Right cardiac atrium (tissue), 5 donors: ENCODE data around the gene POLG. TPM values are rescaled to one million over a fixed set of nuclear protein-coding genes. Genes with fewer than 3 reads are reported as not detected.
A peak's percentile ranks its signal among the peaks of the same experiment; 100 is the strongest.

Experiments used
- ATAC-seq, 2 donors: fragments of 200-7000 bp; cut with Tn5 transposase; one replicate each; pipeline versions ENCODE4 v1.8.0 to v1.9.1; 2020; ENCODE audit warnings: moderate library complexity in 2 of 2, mild to moderate bottlenecking in 1 of 2
- DNase-seq, 3 donors: peaks; one replicate each; pipeline ENCODE4 v3.0.0-alpha.2; 2020
- H3K27ac ChIP-seq: one replicate; pipeline ENCODE4 v1.5.1; 2013; ENCODE audit warnings: mild to moderate bottlenecking, low read length, control low read depth, moderate library complexity
- H3K27me3 ChIP-seq: one replicate; pipeline ENCODE4 v1.6.1; 2013; ENCODE audit not compliant: control insufficient read depth, insufficient read depth
- H3K4me1 ChIP-seq: one replicate; pipeline ENCODE4 v1.6.1; 2013; ENCODE audit warnings: low read length; ENCODE audit not compliant: control insufficient read depth, insufficient read depth
- H3K4me3 ChIP-seq: one replicate; pipeline ENCODE4 v1.5.1; 2013; ENCODE audit warnings: low read length, control low read depth
- H3K9me3 ChIP-seq: one replicate; pipeline ENCODE4 v1.6.1; 2013; ENCODE audit warnings: low read length; ENCODE audit not compliant: control insufficient read depth
- WGBS: extraction: QIAGEN DNeasy Blood & Tissue Kit; methylation state at CpG from one replicate; pipeline ENCODE4 v1.1.7; 2013; 5-methylcytosine and 5-hydroxymethylcytosine counted together
- intact Hi-C, 4 donors: fragments of 100-400 bp; cut with DNase I; formaldehyde crosslinking; loops; one replicate each; pipeline versions ENCODE4 v1.11.0 to v1.14.0; 2022 to 2023
- polyA plus RNA-seq: library from polyadenylated mRNA; stranded (reverse); fragments of 200-250 nt; gene quantifications from one replicate; pipeline ENCODE4 v1.2.3, GENCODE V29; 2013
- total RNA-seq, 4 donors: library from RNA; stranded (reverse); fragmentation: NEBNext Ultra II Directional; extraction: Animal tissue kit (Norgen Biotek cat#: 25700); gene quantifications; one replicate each; pipeline ENCODE4 v1.2.1, GENCODE V29; 2021
- donor health status: healthy with polysubstance abuse.
- donor health status: DM: no; HTN: yes; CAD: no.
- donor health status: DM: no; HTN: no; CAD: no.
- donor health status: DM: no; HTN: yes; CAD: no; lungs with severe emphysema.
- donor health status: DM: yes; HTN: yes; CAD: no.

POLG gene
- total and polyA plus RNA-seq, 5 donors = 26.0 to 34.8 (median 33.1) TPM

DNA sequence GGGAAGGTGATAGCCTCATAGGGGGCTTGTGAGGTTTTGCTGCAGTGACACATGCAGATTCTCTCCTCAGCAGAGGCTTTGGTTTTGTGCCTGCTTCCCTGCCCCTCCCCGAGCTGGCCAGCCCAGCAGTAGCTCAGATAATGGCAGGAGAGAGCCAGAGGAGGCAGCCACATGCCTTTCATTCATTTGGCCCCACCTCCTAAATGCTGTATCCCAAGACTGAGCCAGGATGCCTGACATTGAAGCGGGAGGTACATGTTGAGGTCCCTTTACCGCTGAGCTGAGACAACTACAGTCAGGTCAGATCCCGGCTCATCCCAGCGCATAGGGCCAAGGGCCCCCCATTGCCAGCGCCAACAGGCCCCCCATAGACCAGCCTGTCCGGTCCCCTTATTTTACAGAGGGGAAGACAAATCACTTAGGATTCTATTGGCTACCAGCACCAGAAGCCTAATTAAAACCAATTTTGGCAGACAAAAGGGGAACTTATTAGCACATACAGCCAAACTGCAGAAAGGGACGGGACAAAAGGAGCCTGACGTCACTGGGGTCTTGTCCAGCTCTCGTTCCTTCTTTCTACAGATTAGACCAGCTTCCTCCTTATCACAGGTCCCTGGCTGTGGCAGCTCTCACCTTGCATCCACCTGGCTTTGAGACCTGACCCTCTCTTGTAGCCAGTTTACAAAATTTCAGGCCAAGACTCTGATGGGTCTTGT is 12.1 kb upstream of the POLG start:
- H3K27me3 ChIP-seq = no peaks in the 10 kb centered on the region
- H3K27ac ChIP-seq = no peak overlapping the region
- H3K9me3 ChIP-seq = no peaks in the 10 kb centered on the region
- ATAC-seq (no peak), DNase-seq (no peak)
- WGBS = 31% methylated on average over 10 of the region's 10 CpGs
- H3K4me3 ChIP-seq = no peak overlapping the region
- intact Hi-C loops = no loop called here
- no peaks in the 10 kb centered on the region for H3K4me1 ChIP-seq

DNA sequence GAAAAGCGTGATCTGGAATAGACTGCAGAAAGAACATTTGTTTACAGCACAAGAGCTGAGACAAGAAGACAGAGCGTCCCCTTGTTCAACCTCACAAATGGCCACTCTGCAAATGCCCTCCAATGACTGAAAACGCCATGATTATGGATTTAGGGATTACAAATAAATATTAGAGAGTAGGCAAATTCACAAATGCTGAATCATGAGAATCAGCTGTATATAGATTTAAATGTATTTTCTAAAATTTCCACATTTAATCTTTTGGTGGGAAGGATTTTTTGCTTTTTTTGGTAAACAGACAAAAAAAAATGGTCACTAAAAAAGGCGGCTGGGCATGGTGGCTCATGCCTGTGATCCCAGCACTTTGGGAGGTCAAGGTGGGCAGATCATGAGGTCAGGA is 10.6 kb upstream of the POLG start:
- WGBS = 86% methylated on average over 4 of the region's 4 CpGs

DNA sequence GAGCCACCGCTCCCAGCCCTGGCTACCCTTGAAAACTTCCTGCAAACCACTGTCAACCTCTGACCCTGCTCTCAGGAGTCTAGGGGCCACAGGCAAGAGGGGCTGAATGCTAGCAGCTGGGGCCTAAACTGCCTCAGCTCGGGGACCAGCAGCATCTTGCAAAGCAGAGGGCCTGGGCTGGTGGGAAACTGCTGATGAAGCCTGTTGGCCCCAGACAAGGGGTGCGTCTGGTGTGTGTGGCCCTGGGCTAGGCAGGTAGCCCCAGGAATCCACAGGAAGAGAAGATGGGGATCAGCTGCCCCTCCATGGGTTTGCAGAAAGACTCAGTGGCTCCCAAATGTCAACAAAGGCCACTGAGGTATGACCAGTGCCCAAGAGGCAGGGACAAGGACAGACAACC is 8.2 kb upstream of the POLG start:
- WGBS = 89% methylated on average over 3 of the region's 3 CpGs
- Histone ChIP-seq H3K4me1 (no peaks in the 10 kb centered on the region), H3K9me3 (no peaks in the 10 kb centered on the region), H3K4me3 (no peak overlapping the region), H3K27ac (no peak overlapping the region), H3K27me3 (no peaks in the 10 kb centered on the region)
- intact Hi-C loops = no loop called here
- DNase-seq (no peak), ATAC-seq (no peak)

More for the DNA sequence above, 10.6 kb upstream of the POLG start:
- Histone ChIP-seq H3K9me3 (no peaks in the 10 kb centered on the region), H3K4me1 (no peaks in the 10 kb centered on the region), H3K27me3 (no peaks in the 10 kb centered on the region), H3K4me3 (no peak overlapping the region), H3K27ac (no peak overlapping the region)
- DNase-seq = no peak
- intact Hi-C loops = no loop called here
- ATAC-seq = no peak

DNA sequence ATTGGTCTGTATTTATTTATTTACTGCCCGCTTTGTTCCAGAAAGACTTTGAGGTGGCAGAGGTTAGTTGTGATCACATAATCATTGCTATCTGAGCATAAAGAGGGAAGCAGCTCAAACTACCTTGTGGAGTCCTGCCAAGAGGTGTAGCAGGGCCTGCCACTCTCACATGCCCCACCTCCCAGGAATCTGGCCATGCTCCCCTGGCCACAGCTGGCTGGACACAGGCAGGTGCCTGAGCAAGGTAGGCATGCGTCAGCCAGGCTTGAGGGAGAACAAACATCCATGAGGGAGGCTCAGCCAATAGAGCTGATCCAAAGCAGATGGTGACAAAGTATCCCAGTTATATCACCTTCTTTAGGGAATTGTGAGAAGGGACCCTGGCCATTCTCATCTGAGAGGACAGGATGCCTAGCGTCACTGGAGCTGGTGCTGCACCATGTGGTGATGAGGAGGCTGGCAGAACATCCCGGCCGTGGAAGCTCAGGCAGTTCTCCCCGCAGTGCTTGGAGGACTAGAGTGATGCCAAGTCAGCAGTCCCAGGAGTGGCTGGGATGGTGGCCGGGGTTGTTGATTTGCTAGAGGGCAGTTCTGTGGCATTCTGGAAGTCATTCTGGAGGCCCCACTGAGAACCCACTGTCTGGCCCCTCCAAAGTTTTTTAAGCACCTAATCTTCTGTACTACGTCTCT is 6.8 kb upstream of the POLG start:
- H3K27me3 ChIP-seq = no peaks in the 10 kb centered on the region
- no peak for DNase-seq
- 80% methylated on average over 8 of the region's 8 CpGs for WGBS
- H3K4me3 ChIP-seq = no peak overlapping the region
- no peaks in the 10 kb centered on the region for H3K4me1 ChIP-seq
- no peaks in the 10 kb centered on the region for H3K9me3 ChIP-seq
- no peak overlapping the region for H3K27ac ChIP-seq
- intact Hi-C loops = no loop called here
- ATAC-seq = no peak

DNA sequence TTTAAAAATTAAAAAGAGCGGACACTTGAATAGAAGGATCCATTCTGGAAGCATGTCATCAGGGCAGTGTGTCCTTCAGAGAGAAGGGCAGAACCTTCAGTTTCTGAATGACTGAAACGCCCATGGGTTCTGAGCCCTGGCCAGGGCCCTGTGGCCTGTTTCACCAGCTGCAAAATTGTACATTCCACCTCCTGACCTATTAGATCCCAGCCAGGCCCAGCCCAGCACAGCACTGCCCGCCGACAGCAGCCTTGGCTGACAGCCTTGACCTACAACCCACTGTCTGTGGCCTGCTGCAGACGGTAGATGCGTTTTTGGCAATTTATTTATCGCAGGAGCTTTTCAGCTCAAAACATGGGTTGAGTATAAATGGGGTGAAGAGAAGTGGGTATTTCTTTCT is 5.9 kb upstream of the POLG start:
- WGBS = 59% methylated on average over 7 of the region's 7 CpGs
- Histone ChIP-seq H3K4me3 (no peak overlapping the region), H3K9me3 (no peaks in the 10 kb centered on the region), H3K27me3 (no peaks in the 10 kb centered on the region), H3K4me1 (peaks cover 3% of the 10 kb centered on the region), H3K27ac (no peak overlapping the region)
- no peak for ATAC-seq
- DNase-seq = no peak
- intact Hi-C loops = no loop called here

DNA sequence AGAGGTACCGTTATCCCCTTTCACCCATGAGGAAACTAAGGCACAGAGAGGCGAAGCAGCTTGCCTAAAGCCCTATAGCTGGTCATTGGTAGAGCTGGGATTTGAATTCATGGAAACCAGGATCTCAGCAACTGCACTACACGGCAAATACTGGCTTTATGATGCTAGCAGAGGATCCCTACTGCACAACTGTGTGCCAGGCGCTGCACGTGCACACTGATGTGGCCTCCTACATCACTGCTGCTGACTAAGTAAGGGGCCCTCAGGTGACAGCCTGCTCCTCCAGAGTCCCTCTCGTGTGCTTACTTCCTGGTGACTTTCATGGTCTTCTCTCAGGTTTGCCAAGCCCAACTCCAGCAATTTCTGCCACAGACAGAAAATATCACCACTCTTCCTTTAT is 3.4 kb upstream of the POLG start:
- H3K4me1 ChIP-seq = peaks cover 9% of the 10 kb centered on the region
- ATAC-seq = no peak
- H3K27me3 ChIP-seq = no peaks in the 10 kb centered on the region
- H3K27ac ChIP-seq = no peak overlapping the region
- no peak overlapping the region for H3K4me3 ChIP-seq
- no peak for DNase-seq
- no peaks in the 10 kb centered on the region for H3K9me3 ChIP-seq
- intact Hi-C loops = no loop called here
- WGBS = 79% methylated on average over 6 of the region's 6 CpGs

DNA sequence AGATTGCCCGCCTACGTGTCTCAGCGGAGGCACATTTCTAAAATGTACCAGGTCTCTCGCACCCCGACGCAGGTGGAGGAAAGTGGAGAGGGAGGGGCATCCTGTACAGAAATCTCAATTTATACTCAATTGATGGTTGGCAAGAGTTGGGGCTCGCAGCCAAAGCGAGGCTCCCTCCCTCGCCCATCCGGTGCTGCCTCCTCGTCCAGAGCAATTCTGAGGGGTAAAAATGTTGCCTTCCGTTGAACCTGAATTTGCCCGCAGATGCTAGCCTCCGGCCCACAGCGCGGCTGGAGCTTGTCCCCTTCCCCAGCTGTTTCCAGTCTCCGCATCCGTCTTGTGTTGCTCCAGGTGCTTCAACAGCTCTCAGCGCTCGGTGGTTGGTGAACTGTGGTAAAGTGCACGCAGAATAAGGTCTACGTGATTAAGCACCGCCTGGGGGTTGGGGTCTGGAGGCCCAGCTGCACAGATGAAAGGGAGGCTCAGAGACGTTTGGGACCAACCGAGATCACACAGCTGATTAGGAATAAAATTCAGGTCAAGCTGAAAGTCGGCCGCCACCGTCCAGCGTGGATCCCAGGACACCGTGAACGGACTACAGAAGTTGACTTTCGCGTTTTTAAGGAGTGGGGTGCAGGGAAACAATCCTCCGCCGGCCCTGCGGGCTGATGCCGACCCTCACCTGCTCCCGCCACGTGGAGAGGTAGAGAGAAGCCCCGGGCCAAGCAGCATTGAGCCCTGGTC is 846 bp upstream of the POLG start:
- intact Hi-C loops = no loop called here
- peak in 1 of 2 donors; percentile 2 for ATAC-seq
- Histone ChIP-seq H3K27me3 (no peaks in the 10 kb centered on the region), H3K4me1 (peaks cover 14% of the 10 kb centered on the region), H3K27ac (peak overlapping the region; percentile 65), H3K9me3 (no peaks in the 10 kb centered on the region), H3K4me3 (peak overlapping the region; percentile 60)
- DNase-seq = peak in 1 of 3 donors; percentile 52
- 5% methylated on average over 40 of the region's 40 CpGs for WGBS

DNA sequence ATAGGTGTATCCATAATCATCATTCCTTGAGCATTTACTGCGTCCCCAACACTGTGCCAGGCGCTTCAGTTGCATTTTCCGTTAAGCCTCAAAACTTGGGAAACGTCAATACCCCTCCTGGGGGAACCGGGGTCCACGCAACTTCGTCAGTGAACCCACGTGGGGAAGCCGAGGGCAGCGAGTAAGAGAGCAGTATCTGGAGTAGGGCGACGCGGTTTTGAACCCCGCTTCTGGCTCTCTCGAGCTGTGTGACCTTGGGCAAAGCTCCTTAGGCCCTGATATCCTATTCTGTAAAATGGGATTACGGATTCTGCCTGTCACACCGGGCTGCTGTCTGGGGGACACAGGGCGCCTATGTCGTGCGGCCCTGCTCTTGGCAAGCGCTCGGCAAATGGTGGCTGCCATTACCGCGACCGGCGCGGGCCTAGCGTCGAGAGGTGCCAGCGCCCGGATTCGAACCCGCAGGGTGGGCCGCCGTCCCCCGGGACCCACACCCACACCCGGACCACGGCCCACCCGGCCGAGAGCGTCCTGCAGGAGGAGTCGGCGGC is 590 bp downstream of the POLG start:
- Histone ChIP-seq H3K4me1 (peaks cover 20% of the 10 kb centered on the region), H3K4me3 (peak overlapping the region; percentile 70), H3K9me3 (no peaks in the 10 kb centered on the region), H3K27me3 (no peaks in the 10 kb centered on the region), H3K27ac (peak overlapping the region; percentile 83)
- 1% methylated on average over 43 of the region's 43 CpGs for WGBS
- intact Hi-C loops = no loop called here
- ATAC-seq (no peak), DNase-seq (peak in 1 of 3 donors; percentile 55)

DNA sequence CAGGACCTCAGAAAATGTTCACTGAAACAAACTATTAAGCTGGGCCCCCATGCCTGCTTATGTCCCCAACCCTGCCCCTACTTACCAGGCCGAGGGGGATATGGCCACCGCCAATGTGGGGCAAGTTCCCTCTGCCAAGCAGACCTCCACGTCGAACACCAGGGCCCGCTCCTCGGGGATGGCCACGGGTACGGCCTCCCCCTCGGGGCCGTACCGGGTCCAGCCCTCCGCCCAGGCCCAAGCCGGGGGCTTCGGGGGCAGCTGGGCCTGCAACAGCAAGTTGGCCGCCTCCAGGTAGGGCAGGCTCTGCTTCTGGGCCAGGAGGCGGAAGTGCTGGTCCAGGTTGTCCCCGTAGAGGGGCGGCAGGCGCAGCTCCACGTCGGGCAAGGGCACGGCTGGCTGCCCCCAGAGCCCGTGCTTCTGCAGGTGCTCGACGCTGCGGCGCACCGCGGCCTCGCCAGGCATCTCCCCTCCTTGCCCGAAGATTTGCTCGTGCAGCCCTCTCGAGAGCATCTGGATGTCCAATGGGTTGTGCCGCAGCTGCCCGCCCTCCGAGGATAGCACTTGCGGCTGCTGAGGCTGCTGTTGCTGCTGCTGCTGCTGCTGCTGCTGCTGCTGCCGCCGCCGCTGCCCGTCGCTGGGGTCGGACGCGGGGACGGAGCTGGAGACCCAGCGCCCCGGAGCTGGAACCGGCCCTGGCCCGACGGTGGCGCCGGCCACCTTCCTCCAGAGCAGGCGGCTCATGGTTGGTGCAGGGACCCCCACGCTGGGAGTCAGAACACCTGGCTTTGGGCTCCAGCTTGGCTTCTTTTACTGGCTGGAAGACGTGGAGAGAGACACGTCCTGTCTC is 1.4 kb downstream of the POLG start:
- intact Hi-C loops = no loop called here
- H3K27ac ChIP-seq = no peak overlapping the region
- WGBS = 90% methylated on average over 57 of the region's 57 CpGs

DNA sequence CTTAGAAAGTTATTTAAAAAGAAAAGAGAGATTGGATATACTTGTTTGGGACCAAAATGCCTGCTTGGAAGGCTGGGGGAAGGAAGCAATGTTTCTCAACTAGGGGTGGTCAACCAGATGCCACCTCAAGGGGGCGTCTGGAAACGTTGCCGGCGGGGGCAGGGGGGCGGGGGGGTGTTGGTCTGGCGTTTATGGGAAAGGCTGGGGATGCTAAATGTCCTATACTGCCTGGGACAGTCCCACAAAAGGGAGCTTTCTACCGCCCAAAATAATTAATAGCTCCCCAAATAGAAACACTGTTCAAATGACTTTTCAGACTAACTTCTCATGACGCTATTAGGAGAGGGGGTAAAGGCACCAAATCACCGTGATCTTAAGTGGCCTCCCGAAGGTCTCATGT is 2.2 kb downstream of the POLG start:
- DNase-seq (no peak), ATAC-seq (no peak)
- Histone ChIP-seq H3K9me3 (no peaks in the 10 kb centered on the region), H3K4me1 (peaks cover 20% of the 10 kb centered on the region), H3K27ac (no peak overlapping the region), H3K4me3 (no peak overlapping the region), H3K27me3 (no peaks in the 10 kb centered on the region)
- intact Hi-C loops = no loop called here
- 33% methylated on average over 10 of the region's 10 CpGs for whole genome bisulfite sequencing

More for the DNA sequence above, 1.4 kb downstream of the POLG start:
- H3K4me3 ChIP-seq = peak overlapping the region; percentile 70
- ATAC-seq (no peak), DNase-seq (peak in 2 of 3 donors; percentile 59 to 69)
- no peaks in the 10 kb centered on the region for H3K27me3 ChIP-seq
- no peaks in the 10 kb centered on the region for H3K9me3 ChIP-seq
- peaks cover 20% of the 10 kb centered on the region for H3K4me1 ChIP-seq
